SU-DHL-6 (cell line): ENCODE data around the gene BRD1.

Source experiments
- H2AFZ ChIP-seq: fragments of 200-600 bp; sonication (generic); 2 replicates; pipeline ENCODE4 v1.6.1; 2014; ENCODE audit warnings: low read depth, mild to moderate bottlenecking, moderate library complexity, mixed read lengths, antibody characterized with exemption, low read length; ENCODE audit not compliant: severe bottlenecking
- H3F3A ChIP-seq: fragments of 200-600 bp; shearing (Covaris generic); 2 replicates; pipeline ENCODE4 v1.6.0; 2016; ENCODE audit warnings: antibody characterized with exemption, mild to moderate bottlenecking; ENCODE audit not compliant: insufficient read depth
- H3K27ac ChIP-seq: fragments of 200-600 bp; sonication (generic); 2 replicates; pipeline ENCODE4 v1.5.1; 2016; ENCODE audit warnings: low read depth, mild to moderate bottlenecking, low read length, moderate library complexity, mixed read lengths
- H3K27me3 ChIP-seq: fragments of 200-600 bp; sonication (generic), shearing (Covaris generic); 2 replicates; pipeline ENCODE4 v1.6.0; 2014; ENCODE audit warnings: mild to moderate bottlenecking, low read length
- H3K36me3 ChIP-seq: fragments of 200-600 bp; sonication (generic); 2 replicates; pipeline ENCODE4 v1.6.1; 2014; ENCODE audit warnings: mild to moderate bottlenecking, low read length, mixed read lengths
- H3K4me2 ChIP-seq: fragments of 300-600, 200-600 bp; shearing (Covaris generic), sonication (generic); 2 replicates; pipeline ENCODE4 v1.6.0; 2014; ENCODE audit warnings: low read length, low read depth, mild to moderate bottlenecking; ENCODE audit not compliant: poor library complexity, severe bottlenecking
- H3K4me3 ChIP-seq: fragments of 200-600 bp; sonication (generic); 2 replicates; pipeline ENCODE4 v1.5.1; 2014; ENCODE audit warnings: antibody characterized with exemption, low read length, mild to moderate bottlenecking, mixed read lengths; ENCODE audit not compliant: insufficient read depth, poor library complexity, severe bottlenecking
- H3K79me2 ChIP-seq: fragments of 200-600 bp; sonication (generic); 2 replicates; pipeline ENCODE4 v1.6.1; 2014; ENCODE audit warnings: mild to moderate bottlenecking, low read length, moderate library complexity; ENCODE audit not compliant: insufficient read depth
- H3K9ac ChIP-seq: fragments of 200-600 bp; sonication (generic); 2 replicates; pipeline ENCODE4 v1.7.0; 2014; ENCODE audit warnings: mild to moderate bottlenecking, low read length
- H3K9me2 ChIP-seq: fragments of 200-600 bp; sonication (generic); replicated peaks from 2 replicates; pipeline ENCODE4 v1.6.1; 2014; ENCODE audit warnings: low read length; ENCODE audit not compliant: insufficient read depth
- H3K9me3 ChIP-seq: fragments of 200-600 bp; sonication (generic); 2 replicates; pipeline ENCODE4 v1.6.1; 2014; ENCODE audit warnings: low read length, mixed read lengths; ENCODE audit not compliant: insufficient read depth
- H4K20me1 ChIP-seq: fragments of 200-600 bp; sonication (generic); 2 replicates; pipeline ENCODE4 v1.6.1; 2014; ENCODE audit warnings: low read depth, mild to moderate bottlenecking, antibody characterized with exemption, low read length, moderate library complexity, mixed read lengths
- CTCF ChIP-seq: fragments of 200-600 bp; sonication (generic); IDR thresholded peaks from one replicate; pipeline ENCODE4 v1.5.1; 2017; ENCODE audit warnings: antibody characterized with exemption, mild to moderate bottlenecking, low read length, moderate library complexity; ENCODE audit not compliant: insufficient read depth, poor library complexity, severe bottlenecking
- EZH2phosphoT487 ChIP-seq: fragments of 200-600 bp; sonication (generic), shearing (Covaris generic); conservative IDR thresholded peaks from 2 replicates; pipeline ENCODE4 v1.6.1; 2018; ENCODE audit warnings: mild to moderate bottlenecking, antibody characterized with exemption, low read length, moderate library complexity, mixed read lengths

The BRD1 gene

GRCh38 chr22:49788504-49788903 lies 39.2 kb downstream of the BRD1 start:
- TF ChIP-seq EZH2phosphoT487 (no peak), CTCF (no peak)
- Histone ChIP-seq H3K36me3 (no peaks in the 10 kb centered on the region), H3K79me2 (no peaks in the 10 kb centered on the region; the same call in 1 of the 2 replicates), H3K27me3 (no peaks in the 10 kb centered on the region), H2AFZ (no peak overlapping the region), H3K9me2 (no peaks in the 10 kb centered on the region), H3F3A (no peaks in the 10 kb centered on the region), H3K9me3 (no peaks in the 10 kb centered on the region), H3K4me3 (no peak overlapping the region), H3K4me2 (no peak overlapping the region), H3K9ac (no peak overlapping the region), H3K27ac (no peak overlapping the region), H4K20me1 (no peaks in the 10 kb centered on the region; the same call in 1 of the 2 replicates)

- no peak overlapping the region for H2AFZ ChIP-seq
- no peaks in the 10 kb centered on the region; the same call in 1 of the 2 replicates for H3K79me2 ChIP-seq
- H3K27me3 ChIP-seq: no peaks in the 10 kb centered on the region
- H3K9me2 ChIP-seq: no peaks in the 10 kb centered on the region
- H3F3A ChIP-seq: no peaks in the 10 kb centered on the region
- H3K36me3 ChIP-seq: no peaks in the 10 kb centered on the region
- H3K4me3 ChIP-seq: no peak overlapping the region
- no peak overlapping the region for H3K9ac ChIP-seq
- no peak overlapping the region for H3K4me2 ChIP-seq
- no peaks in the 10 kb centered on the region for H3K9me3 ChIP-seq
- H3K27ac ChIP-seq: no peak overlapping the region
- TF ChIP-seq CTCF (no peak), EZH2phosphoT487 (no peak)
- no peaks in the 10 kb centered on the region for H4K20me1 ChIP-seq
Measured at GRCh38 chr22:49787861-49788260, 39.8 kb downstream of the BRD1 start.

- Histone ChIP-seq H4K20me1 (no peaks in the 10 kb centered on the region), H3K36me3 (no peaks in the 10 kb centered on the region), H2AFZ (no peak overlapping the region), H3K4me3 (no peak overlapping the region), H3K27ac (no peak overlapping the region), H3F3A (no peaks in the 10 kb centered on the region), H3K79me2 (no peaks in the 10 kb centered on the region; the same call in 1 of the 2 replicates), H3K9ac (no peak overlapping the region), H3K9me2 (no peaks in the 10 kb centered on the region), H3K27me3 (no peaks in the 10 kb centered on the region), H3K4me2 (no peak overlapping the region), H3K9me3 (no peaks in the 10 kb centered on the region)
- no peak for TF ChIP-seq CTCF
- no peak for TF ChIP-seq EZH2phosphoT487
Measured at GRCh38 chr22:49786976-49787706, 40.5 kb downstream of the BRD1 start.
